Upper lobe of right lung (tissue), 1 donor: ENCODE measurements around the gene RNF220. TPM values are rescaled to one million over a fixed set of nuclear protein-coding genes. Genes with fewer than 3 reads are reported as not detected.

Experiments
- ATAC-seq: fragments of 200-7000 bp; cut with Tn5 transposase; one replicate; pipeline ENCODE4 v1.9.1; 2020; ENCODE audit warnings: mild to moderate bottlenecking, moderate library complexity
- DNase-seq: peaks from one replicate; pipeline ENCODE4 v3.0.0-alpha.2; 2020
- H3K27ac ChIP-seq: fragments of 200-600 bp; one replicate; pipeline ENCODE4 v1.8.0; 2022
- H3K27me3 ChIP-seq: fragments of 200-600 bp; one replicate; pipeline ENCODE4 v1.8.0; 2022; ENCODE audit warnings: mild to moderate bottlenecking
- H3K36me3 ChIP-seq: fragments of 200-600 bp; one replicate; pipeline ENCODE4 v1.8.0; 2022
- H3K4me1 ChIP-seq: fragments of 200-600 bp; one replicate; pipeline ENCODE4 v1.8.0; 2022
- H3K4me3 ChIP-seq: fragments of 200-600 bp; one replicate; pipeline ENCODE4 v1.8.0; 2022; ENCODE audit warnings: mild to moderate bottlenecking
- H3K9me3 ChIP-seq: fragments of 200-600 bp; one replicate; pipeline ENCODE4 v1.8.0; 2022
- intact Hi-C: fragments of 100-400 bp; cut with DNase I; formaldehyde crosslinking; loops from one replicate; pipeline ENCODE4 v1.11.0; 2022
- total RNA-seq: library from RNA; stranded (reverse); fragmentation: NEBNext Ultra II Directional; extraction: Animal tissue kit (Norgen Biotek cat#: 25700); gene quantifications from one replicate; pipeline ENCODE4 v1.2.1, GENCODE V29; 2021
- TF ChIP-seq, protein P1 (sequence below): fragments of 200-600 bp; IDR thresholded peaks from one replicate; pipeline ENCODE4 v1.8.0; 2022; ENCODE audit warnings: antibody characterized with exemption
- donor health status: DM: no; HTN: yes; CAD: no; lungs with severe emphysema.

RNF220 gene
- total RNA-seq, 1 donor from 2014 or later = 72.6 TPM

DNA sequence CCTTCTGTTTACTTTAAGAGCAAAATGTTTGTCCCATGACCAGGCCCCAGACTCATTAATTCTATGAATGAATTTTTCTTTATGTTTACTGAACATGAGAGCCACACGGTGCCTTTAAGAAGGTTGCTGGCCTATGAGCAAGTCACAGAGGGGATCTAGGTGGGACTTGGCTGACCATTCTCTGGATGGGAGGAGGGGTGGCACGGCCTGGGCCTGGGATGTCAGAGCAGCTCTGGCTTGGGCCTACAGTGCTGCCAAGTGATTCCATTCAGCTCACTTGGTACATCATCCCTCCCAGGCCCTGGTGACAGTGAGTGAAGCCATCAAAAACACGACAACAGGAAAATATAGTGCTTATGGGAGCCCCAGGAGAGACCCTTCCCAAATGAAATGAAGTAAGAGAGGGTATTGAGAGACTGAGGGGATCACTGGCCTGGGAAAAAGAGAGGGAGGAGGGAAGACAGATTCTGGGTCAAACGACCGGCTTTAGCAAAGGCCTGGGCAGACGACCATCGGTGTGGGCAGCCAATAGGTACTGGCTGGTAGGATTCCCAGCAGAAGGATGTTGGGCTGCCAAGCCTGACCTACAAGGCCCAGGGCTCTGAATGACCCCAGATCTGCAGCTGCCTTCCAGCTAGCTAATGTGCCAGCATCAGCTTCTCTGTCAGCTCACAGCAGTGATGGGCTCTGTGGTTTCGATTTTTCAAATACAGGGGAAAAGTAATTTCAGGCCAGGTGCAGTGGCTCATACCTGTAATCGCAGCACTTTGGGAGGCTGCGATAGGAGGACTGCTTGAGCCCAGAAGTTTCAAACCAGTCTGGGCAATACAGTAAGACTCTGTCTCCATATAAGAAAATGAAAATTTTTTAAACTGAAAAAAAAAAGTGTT lies 265.9 kb downstream of the RNF220 start:
- Histone ChIP-seq H3K4me1 (peaks cover 32% of the 10 kb centered on the region), H3K9me3 (no peaks in the 10 kb centered on the region), H3K27ac (no peak overlapping the region), H3K4me3 (no peak overlapping the region), H3K27me3 (no peaks in the 10 kb centered on the region), H3K36me3 (no peaks in the 10 kb centered on the region)
- intact Hi-C loops = no loop called here
- TF ChIP-seq, protein P1, sequence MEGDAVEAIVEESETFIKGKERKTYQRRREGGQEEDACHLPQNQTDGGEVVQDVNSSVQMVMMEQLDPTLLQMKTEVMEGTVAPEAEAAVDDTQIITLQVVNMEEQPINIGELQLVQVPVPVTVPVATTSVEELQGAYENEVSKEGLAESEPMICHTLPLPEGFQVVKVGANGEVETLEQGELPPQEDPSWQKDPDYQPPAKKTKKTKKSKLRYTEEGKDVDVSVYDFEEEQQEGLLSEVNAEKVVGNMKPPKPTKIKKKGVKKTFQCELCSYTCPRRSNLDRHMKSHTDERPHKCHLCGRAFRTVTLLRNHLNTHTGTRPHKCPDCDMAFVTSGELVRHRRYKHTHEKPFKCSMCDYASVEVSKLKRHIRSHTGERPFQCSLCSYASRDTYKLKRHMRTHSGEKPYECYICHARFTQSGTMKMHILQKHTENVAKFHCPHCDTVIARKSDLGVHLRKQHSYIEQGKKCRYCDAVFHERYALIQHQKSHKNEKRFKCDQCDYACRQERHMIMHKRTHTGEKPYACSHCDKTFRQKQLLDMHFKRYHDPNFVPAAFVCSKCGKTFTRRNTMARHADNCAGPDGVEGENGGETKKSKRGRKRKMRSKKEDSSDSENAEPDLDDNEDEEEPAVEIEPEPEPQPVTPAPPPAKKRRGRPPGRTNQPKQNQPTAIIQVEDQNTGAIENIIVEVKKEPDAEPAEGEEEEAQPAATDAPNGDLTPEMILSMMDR = no peak
- ATAC-seq (no peak), DNase-seq (peak; percentile 42)

DNA sequence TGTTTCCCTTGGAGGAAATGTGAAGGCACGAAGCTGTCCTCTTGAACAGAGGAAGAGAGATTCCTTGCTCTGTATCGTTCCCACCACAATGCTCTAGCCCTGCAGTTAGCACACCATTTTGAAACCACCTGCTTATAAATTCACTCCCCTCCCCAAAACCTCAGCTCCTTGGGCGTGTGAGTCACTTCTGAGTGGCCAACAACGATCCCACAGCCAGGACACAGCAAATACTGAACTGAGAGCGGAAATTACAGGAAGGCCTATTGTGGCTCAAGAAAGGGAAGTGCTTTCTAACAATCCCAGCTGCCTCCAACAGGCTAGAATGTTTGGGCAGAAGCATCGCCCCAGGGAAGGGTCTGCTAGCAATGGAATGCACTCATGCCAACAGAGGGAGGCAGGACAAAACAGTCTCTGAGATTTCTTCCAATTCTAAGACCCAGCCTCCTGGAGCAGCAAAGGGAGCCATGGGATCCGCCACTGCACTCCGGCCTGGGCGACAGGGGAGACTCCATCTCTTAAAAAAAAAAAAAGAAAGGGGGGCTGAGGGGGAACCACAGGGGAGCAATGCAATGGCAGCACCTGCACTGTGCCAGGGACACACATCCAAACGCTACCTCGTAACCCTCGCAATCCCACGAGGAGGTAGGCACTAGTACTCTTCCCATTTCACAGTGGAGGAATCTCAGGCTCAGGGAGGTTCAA lies 267.4 kb downstream of the RNF220 start:
- TF ChIP-seq, protein P1 = no peak
- peak; percentile 66 for DNase-seq
- intact Hi-C loops = no loop called here
- peak overlapping the region; percentile 97 for H3K27ac ChIP-seq
- ATAC-seq = peak; percentile 23
- peaks cover 42% of the 10 kb centered on the region for H3K4me1 ChIP-seq
- no peak overlapping the region for H3K4me3 ChIP-seq
- no peaks in the 10 kb centered on the region for H3K36me3 ChIP-seq
- no peaks in the 10 kb centered on the region for H3K27me3 ChIP-seq
- no peaks in the 10 kb centered on the region for H3K9me3 ChIP-seq

DNA sequence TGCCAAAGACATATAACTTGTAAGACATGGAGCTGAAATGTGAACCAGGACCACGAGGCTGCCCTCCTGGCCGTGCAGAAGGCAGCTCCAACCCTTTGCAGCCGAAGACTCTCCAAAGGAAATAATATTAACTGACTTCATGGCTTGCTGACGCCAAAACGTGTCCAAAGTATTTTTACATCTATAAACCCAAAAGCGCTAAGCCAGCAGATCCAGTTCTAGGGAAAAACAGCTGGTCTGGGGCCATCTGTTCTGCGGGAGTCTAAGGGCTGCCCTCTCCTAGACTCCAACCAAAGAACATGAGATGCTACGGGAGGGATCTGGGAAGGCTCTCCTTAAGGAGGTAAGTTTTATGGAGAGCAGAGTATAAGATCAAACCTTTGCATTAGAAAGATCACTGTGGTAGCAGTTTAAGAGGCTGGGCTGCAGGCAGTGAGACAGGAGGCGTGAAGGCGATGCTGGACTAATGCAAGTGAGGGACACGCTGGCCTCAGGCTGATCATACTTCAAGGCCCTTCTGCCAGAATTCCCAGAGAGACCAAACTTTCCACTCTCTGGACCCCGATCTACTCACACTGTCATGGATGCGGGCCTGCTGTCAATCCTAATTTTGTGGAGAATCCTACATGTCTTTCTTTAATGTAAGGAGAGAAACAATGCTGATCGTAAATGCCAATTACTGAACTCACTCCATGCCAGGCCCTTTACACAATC lies 268.1 kb downstream of the RNF220 start:
- intact Hi-C loops = no loop called here
- DNase-seq = peak; percentile 28

DNA sequence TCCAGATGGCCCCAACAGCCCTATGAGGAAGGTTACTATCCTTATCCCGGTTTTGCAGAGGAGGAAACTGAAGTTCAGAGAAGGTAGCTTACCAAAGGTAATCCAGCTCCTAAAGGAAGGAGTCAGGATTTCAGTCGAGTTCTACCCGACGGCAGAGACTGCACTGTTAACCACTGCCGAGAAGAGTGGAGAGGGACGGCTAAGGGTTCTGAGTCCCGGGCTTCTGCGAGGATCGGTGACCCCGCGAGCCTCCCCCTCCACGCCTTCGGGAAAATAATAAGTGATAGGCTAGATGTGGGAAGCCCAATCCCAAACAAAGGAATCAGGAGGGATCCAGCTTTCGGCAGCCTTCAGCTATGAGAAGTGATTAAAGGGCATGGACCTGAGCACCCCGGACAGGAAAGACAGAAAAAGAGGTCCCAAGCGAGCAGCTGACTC lies 268.6 kb downstream of the RNF220 start:
- Histone ChIP-seq H3K4me1 (peaks cover 42% of the 10 kb centered on the region), H3K36me3 (no peaks in the 10 kb centered on the region), H3K27me3 (no peaks in the 10 kb centered on the region), H3K27ac (peak overlapping the region; percentile 97), H3K4me3 (peak overlapping the region; percentile 65), H3K9me3 (no peaks in the 10 kb centered on the region)
- no peak for ATAC-seq
- intact Hi-C loops = no loop called here
- DNase-seq = no peak
- TF ChIP-seq, protein P1 = no peak

More for the DNA sequence above, 268.1 kb downstream of the RNF220 start:
- H3K27me3 ChIP-seq = no peaks in the 10 kb centered on the region
- peaks cover 42% of the 10 kb centered on the region for H3K4me1 ChIP-seq
- H3K27ac ChIP-seq = peak overlapping the region; percentile 97
- H3K9me3 ChIP-seq = no peaks in the 10 kb centered on the region
- H3K36me3 ChIP-seq = no peaks in the 10 kb centered on the region
- peak overlapping the region; percentile 65 for H3K4me3 ChIP-seq
- TF ChIP-seq, protein P1 = no peak
- no peak for ATAC-seq

DNA sequence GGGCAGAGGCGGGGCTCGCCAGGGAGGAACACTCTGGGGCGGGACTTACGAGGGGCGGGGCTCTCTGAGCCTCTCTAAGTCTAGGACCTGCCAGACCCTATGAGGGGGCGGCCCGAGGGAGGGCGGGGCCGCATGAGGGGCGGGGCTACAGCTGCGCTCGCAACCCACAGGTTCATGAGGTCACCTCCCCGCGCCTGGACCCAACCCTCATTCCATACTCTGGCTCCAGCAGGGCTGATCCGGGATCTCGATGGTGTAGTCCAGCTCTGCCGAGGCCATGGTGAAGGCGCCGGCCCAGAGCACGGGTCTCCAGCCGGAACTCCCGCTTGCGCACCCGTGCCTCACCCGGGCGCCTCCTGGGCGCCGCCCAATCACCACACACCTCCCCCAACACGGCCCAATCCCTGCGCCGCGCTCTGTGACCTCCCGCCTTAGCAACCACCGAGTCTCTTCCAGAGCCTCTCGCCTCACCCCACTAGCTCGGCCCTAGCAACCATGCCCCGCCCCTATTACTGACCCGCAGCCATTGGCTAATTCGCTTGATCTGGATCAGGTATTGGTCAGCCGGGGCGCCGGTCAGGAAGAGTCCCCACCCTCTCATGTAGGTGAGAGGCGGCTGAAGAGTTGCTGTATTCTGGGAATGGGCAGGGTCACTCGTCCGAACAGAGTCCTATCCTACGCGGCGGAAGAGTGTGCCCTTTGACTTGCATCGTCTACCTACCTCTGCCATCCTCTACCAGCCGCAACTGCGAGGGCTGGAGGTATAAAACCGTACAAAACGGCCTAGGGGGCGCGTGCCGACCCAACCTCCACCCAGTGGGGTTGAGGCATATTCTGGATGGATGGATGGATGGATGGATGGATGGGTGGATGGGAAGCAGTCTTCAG lies 269.3 kb downstream of the RNF220 start, which contains the start of the genes ARMH1 and TMEM53:
ARMH1 (plus strand) TSS at position 602 of the 888 bp plus-strand sequence. CDS start 14,984 bp downstream, outside the sequence.
TMEM53 (minus strand) TSS at position 369 of the 888 bp plus-strand sequence; CDS start at position 279, 90 bp downstream.
- Histone ChIP-seq H3K9me3 (no peaks in the 10 kb centered on the region), H3K27ac (peak within 1 kb of the TSS; percentile 97), H3K4me3 (peak within 1 kb of the TSS; percentile 65), H3K27me3 (no peaks in the 10 kb centered on the region), H3K4me1 (peaks cover 42% of the 10 kb centered on the region), H3K36me3 (no peaks in the 10 kb centered on the region)
- ATAC-seq (peak; percentile 96), DNase-seq (peak; percentile 99)
- intact Hi-C loops = no loop called here
- TF ChIP-seq, protein P1 = no peak
